Measurements from ENCODE around the gene CFAP43. TPM values are rescaled to one million over a fixed set of nuclear protein-coding genes. Genes with fewer than 3 reads are reported as not detected.

The CFAP43 gene
- total and polyA plus RNA-seq, 2 donors (not counting 1 experiment from before 2014, with no cell fraction given) = 0.12 TPM; not detected in 1

DNA sequence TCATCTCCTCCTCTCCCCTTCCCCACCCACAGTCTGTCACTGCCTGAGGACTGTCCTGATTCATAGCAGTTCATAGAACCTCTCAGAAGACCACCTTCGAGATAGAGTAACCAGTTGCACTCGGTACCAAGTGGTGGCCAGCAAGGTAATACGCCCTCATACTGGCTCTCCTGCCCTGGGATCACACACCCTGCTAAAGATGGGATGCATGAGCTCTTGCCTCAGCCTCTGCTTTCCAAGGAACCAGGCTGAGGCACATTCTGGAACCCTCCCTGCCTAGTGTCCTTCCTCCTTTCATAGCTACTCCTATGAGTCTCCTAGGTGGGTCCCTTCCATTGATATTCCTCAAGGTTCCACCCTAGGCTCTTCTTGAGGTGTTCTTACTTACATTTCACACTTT is 15.5 kb downstream of the CFAP43 start:
- no peak overlapping the region for H3K4me3 Mint-ChIP-seq
- TF ChIP-seq EZH2 (IDR thresholded peaks at IDR 0.05; ENCODE audit: borderline replicate concordance, insufficient read depth, low read depth, low read length, poor library complexity, severe bottlenecking) = no peak
- TF ChIP-seq, protein P1, sequence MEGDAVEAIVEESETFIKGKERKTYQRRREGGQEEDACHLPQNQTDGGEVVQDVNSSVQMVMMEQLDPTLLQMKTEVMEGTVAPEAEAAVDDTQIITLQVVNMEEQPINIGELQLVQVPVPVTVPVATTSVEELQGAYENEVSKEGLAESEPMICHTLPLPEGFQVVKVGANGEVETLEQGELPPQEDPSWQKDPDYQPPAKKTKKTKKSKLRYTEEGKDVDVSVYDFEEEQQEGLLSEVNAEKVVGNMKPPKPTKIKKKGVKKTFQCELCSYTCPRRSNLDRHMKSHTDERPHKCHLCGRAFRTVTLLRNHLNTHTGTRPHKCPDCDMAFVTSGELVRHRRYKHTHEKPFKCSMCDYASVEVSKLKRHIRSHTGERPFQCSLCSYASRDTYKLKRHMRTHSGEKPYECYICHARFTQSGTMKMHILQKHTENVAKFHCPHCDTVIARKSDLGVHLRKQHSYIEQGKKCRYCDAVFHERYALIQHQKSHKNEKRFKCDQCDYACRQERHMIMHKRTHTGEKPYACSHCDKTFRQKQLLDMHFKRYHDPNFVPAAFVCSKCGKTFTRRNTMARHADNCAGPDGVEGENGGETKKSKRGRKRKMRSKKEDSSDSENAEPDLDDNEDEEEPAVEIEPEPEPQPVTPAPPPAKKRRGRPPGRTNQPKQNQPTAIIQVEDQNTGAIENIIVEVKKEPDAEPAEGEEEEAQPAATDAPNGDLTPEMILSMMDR (IDR thresholded peaks at IDR 0.05) = no peak
- no peak overlapping the region for H3K9ac ChIP-seq (ENCODE audit: low read length)
- H3K27me3 Mint-ChIP-seq = peaks cover 24% of the 10 kb centered on the region
- no peaks in the 10 kb centered on the region for H3K9me3 Mint-ChIP-seq (ENCODE audit: insufficient read depth)
- no peak overlapping the region for H3K27ac ChIP-seq (ENCODE audit: low read length in 2 of 2)
- intact Hi-C loops (cut with micrococcal nuclease) = no loop called here
- no peaks in the 10 kb centered on the region for H3K4me1 Mint-ChIP-seq
- H4K20me1 ChIP-seq (ENCODE audit: control insufficient read depth, insufficient read depth, low read length, poor library complexity, severe bottlenecking) = no peaks in the 10 kb centered on the region
- WGBS (ENCODE audit: insufficient coverage) = 96% methylated on average over 3 of the region's 3 CpGs
- no peak overlapping the region for H3K4me3 ChIP-seq (ENCODE audit: control extremely low read depth in 1 of 5, extremely low read depth in 1 of 5, insufficient read depth in 1 of 5, low read depth in 2 of 5, low read length in 4 of 5)
- H2AFZ ChIP-seq (ENCODE audit: insufficient read depth, low read depth, low read length, poor library complexity, severe bottlenecking) = no peak overlapping the region
- DNase-seq (no peak), ATAC-seq (ENCODE audit: low read depth) (no peak)
- no peak overlapping the region for H3K27ac Mint-ChIP-seq
- no peaks in the 10 kb centered on the region for H3K9me3 ChIP-seq (ENCODE audit: control extremely low read depth in 1 of 3, control insufficient read depth in 2 of 3, insufficient read depth in 1 of 3, low read length in 2 of 3)
- no peaks in the 10 kb centered on the region for H3K4me1 ChIP-seq (ENCODE audit: control insufficient read depth in 2 of 2, insufficient read depth in 2 of 2, low read length in 2 of 2)
- H3K79me2 ChIP-seq (ENCODE audit: control insufficient read depth, insufficient read depth, low read length) = no peaks in the 10 kb centered on the region
- ChIA-PET POLR2A (no interaction called here), CTCF (interaction anchor here (1.4 kb wide), 1 partner anchor 329 kb away, joined by 3 read pairs; no protein-coding TSS in a partner anchor)
- H3K36me3 ChIP-seq (replicated peaks in 1 of 2; ENCODE audit: control extremely low read depth in 1 of 2, control insufficient read depth in 1 of 2, extremely low read depth in 1 of 2, insufficient read depth in 2 of 2, low read length in 1 of 2) = no peaks in the 10 kb centered on the region
- peaks cover 0 to 11% (median 4%) of the 10 kb centered on the region in 4 experiments for H3K27me3 ChIP-seq (replicated peaks in 1 of 4; ENCODE audit: control extremely low read depth in 1 of 4, control insufficient read depth in 3 of 4, insufficient read depth in 4 of 4, low read length in 3 of 4)
- no peak overlapping the region for H3K4me2 ChIP-seq (replicated peaks; ENCODE audit: low read depth, low read length, poor library complexity, severe bottlenecking)

DNA sequence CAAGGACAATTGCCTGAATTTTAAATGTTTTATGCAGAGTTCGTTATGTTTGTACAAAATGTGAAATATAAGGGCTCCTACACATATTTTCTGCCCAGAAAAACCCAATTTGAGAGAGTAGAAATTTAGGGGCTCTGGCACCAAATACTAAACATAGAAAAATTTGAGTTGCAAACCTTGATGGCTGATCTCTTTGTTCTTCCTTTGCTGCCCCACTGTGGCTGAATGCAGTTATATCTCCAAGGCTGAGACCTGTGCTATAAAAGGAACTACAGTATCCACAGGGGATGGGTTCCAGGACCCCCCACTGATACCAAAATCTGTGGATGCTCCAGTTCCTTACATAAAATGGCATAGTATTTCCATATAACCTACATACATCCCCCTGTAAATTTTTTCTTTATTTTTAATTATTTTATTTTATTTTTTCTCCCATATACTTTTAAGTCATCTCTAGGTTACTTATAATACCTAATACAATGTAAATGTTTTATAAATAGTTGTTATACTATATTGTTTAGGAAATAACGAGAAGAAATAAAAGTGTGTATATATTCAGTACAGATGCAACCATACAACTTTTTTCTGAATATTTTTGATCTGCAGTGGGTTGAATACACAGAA is 22.5 kb downstream of the CFAP43 start:
- Mint-ChIP-seq H3K4me3 (no peak overlapping the region), H3K4me1 (no peaks in the 10 kb centered on the region), H3K27me3 (peaks cover 41% of the 10 kb centered on the region), H3K27ac (no peak overlapping the region), H3K9me3 (ENCODE audit: insufficient read depth) (no peaks in the 10 kb centered on the region)
- ATAC-seq (ENCODE audit: low read depth) (no peak), DNase-seq (peak; percentile 46)
- H3K27me3 ChIP-seq (replicated peaks in 1 of 4; ENCODE audit: control extremely low read depth in 1 of 4, control insufficient read depth in 3 of 4, insufficient read depth in 4 of 4, low read length in 3 of 4) = peaks cover 0 to 6% (median 0%) of the 10 kb centered on the region in 4 experiments
- no peaks in the 10 kb centered on the region for H3K79me2 ChIP-seq (ENCODE audit: control insufficient read depth, insufficient read depth, low read length)
- CTCF ChIA-PET = interaction anchor here (0.6 to 1.7 kb wide), 6 partner anchors 65 to 497 kb away, joined by 3 to 19 read pairs (median 4); no protein-coding TSS in a partner anchor
- no peaks in the 10 kb centered on the region for H3K9me3 ChIP-seq (ENCODE audit: control extremely low read depth in 1 of 3, control insufficient read depth in 2 of 3, insufficient read depth in 1 of 3, low read length in 2 of 3)
- no peaks in the 10 kb centered on the region for H3K4me1 ChIP-seq (ENCODE audit: control insufficient read depth in 2 of 2, insufficient read depth in 2 of 2, low read length in 2 of 2)
- H2AFZ ChIP-seq (ENCODE audit: insufficient read depth, low read depth, low read length, poor library complexity, severe bottlenecking) = no peak overlapping the region
- intact Hi-C loops (cut with micrococcal nuclease) = loop anchor here (1.0 to 5.0 kb wide), 2 partner anchors 307 to 321 kb away; no protein-coding TSS in a partner anchor
- H4K20me1 ChIP-seq (ENCODE audit: control insufficient read depth, insufficient read depth, low read length, poor library complexity, severe bottlenecking) = no peaks in the 10 kb centered on the region
- no CpG with 5 or more reads among the region's 2 CpGs for WGBS (ENCODE audit: insufficient coverage)
- POLR2A ChIA-PET = no interaction called here
- H3K27ac ChIP-seq (ENCODE audit: low read length in 2 of 2) = no peak overlapping the region
- H3K36me3 ChIP-seq (replicated peaks in 1 of 2; ENCODE audit: control extremely low read depth in 1 of 2, control insufficient read depth in 1 of 2, extremely low read depth in 1 of 2, insufficient read depth in 2 of 2, low read length in 1 of 2) = no peaks in the 10 kb centered on the region
- TF ChIP-seq, protein P1 (IDR thresholded peaks at IDR 0.05) = peak; percentile 64
- TF ChIP-seq EZH2 (IDR thresholded peaks at IDR 0.05; ENCODE audit: borderline replicate concordance, insufficient read depth, low read depth, low read length, poor library complexity, severe bottlenecking) = no peak
- no peak overlapping the region for H3K9ac ChIP-seq (ENCODE audit: low read length)
- no peak overlapping the region for H3K4me2 ChIP-seq (replicated peaks; ENCODE audit: low read depth, low read length, poor library complexity, severe bottlenecking)
- H3K4me3 ChIP-seq (ENCODE audit: control extremely low read depth in 1 of 5, extremely low read depth in 1 of 5, insufficient read depth in 1 of 5, low read depth in 2 of 5, low read length in 4 of 5) = no peak overlapping the region
